ENCODE results near the gene PTRHD1. TPM values are rescaled to one million over a fixed set of nuclear protein-coding genes. Genes with fewer than 3 reads are reported as not detected.

Gene PTRHD1
- total RNA-seq, 1 donor from 2014 or later: 31.1 TPM

GRCh38 chr2:24840164-24840869 lies 47.1 kb upstream of the PTRHD1 start:
- no peaks in the 10 kb centered on the region for H3K27me3 Mint-ChIP-seq (ENCODE audit: unreplicated experiment)
- H3K36me3 Mint-ChIP-seq (ENCODE audit: unreplicated experiment): peaks cover 29% of the 10 kb centered on the region
- peaks cover 7% of the 10 kb centered on the region for H3K4me1 Mint-ChIP-seq (ENCODE audit: unreplicated experiment)
- H3K27ac Mint-ChIP-seq (ENCODE audit: unreplicated experiment): no peak overlapping the region
- no peak for TF ChIP-seq CTCF (IDR thresholded peaks at IDR 0.05)
- DNase-seq (ENCODE audit: extremely low spot score, unreplicated experiment): no peak
- no peak overlapping the region for H3K4me3 Mint-ChIP-seq (ENCODE audit: unreplicated experiment)
- H3K9me3 Mint-ChIP-seq (ENCODE audit: unreplicated experiment): no peaks in the 10 kb centered on the region

- no peak for TF ChIP-seq CTCF (IDR thresholded peaks at IDR 0.05)
- H3K36me3 Mint-ChIP-seq (ENCODE audit: unreplicated experiment): peaks cover 33% of the 10 kb centered on the region
- peaks cover 10% of the 10 kb centered on the region for H3K4me1 Mint-ChIP-seq (ENCODE audit: unreplicated experiment)
- no peaks in the 10 kb centered on the region for H3K27me3 Mint-ChIP-seq (ENCODE audit: unreplicated experiment)
- H3K27ac Mint-ChIP-seq (ENCODE audit: unreplicated experiment): no peak overlapping the region
- H3K4me3 Mint-ChIP-seq (ENCODE audit: unreplicated experiment): no peak overlapping the region
- H3K9me3 Mint-ChIP-seq (ENCODE audit: unreplicated experiment): no peaks in the 10 kb centered on the region
- DNase-seq (ENCODE audit: extremely low spot score, unreplicated experiment): no peak
Measured at GRCh38 chr2:24839729-24840128, 46.5 kb upstream of the PTRHD1 start.

- H3K4me1 Mint-ChIP-seq (ENCODE audit: unreplicated experiment): peaks cover 14% of the 10 kb centered on the region
- peaks cover 36% of the 10 kb centered on the region for H3K36me3 Mint-ChIP-seq (ENCODE audit: unreplicated experiment)
- TF ChIP-seq CTCF (IDR thresholded peaks at IDR 0.05): no peak
Measured at GRCh38 chr2:24838541-24838940, 45.4 kb upstream of the PTRHD1 start.

GRCh38 chr2:24837996-24838513 lies 44.9 kb upstream of the PTRHD1 start:
- peaks cover 36% of the 10 kb centered on the region for H3K36me3 Mint-ChIP-seq (ENCODE audit: unreplicated experiment)
- H3K9me3 Mint-ChIP-seq (ENCODE audit: unreplicated experiment): no peaks in the 10 kb centered on the region
- H3K27ac Mint-ChIP-seq (ENCODE audit: unreplicated experiment): no peak overlapping the region
- TF ChIP-seq CTCF (IDR thresholded peaks at IDR 0.05): no peak
- no peaks in the 10 kb centered on the region for H3K27me3 Mint-ChIP-seq (ENCODE audit: unreplicated experiment)
- peaks cover 14% of the 10 kb centered on the region for H3K4me1 Mint-ChIP-seq (ENCODE audit: unreplicated experiment)
- no peak overlapping the region for H3K4me3 Mint-ChIP-seq (ENCODE audit: unreplicated experiment)
- no peak for DNase-seq (ENCODE audit: extremely low spot score, unreplicated experiment)

More at GRCh38 chr2:24838541-24838940, 45.4 kb upstream of the PTRHD1 start:
- no peak overlapping the region for H3K4me3 Mint-ChIP-seq (ENCODE audit: unreplicated experiment)
- H3K9me3 Mint-ChIP-seq (ENCODE audit: unreplicated experiment): no peaks in the 10 kb centered on the region
- no peaks in the 10 kb centered on the region for H3K27me3 Mint-ChIP-seq (ENCODE audit: unreplicated experiment)
- DNase-seq (ENCODE audit: extremely low spot score, unreplicated experiment): no peak
- no peak overlapping the region for H3K27ac Mint-ChIP-seq (ENCODE audit: unreplicated experiment)

- Mint-ChIP-seq H3K4me3 (ENCODE audit: unreplicated experiment) (no peak overlapping the region), H3K27me3 (ENCODE audit: unreplicated experiment) (no peaks in the 10 kb centered on the region), H3K9me3 (ENCODE audit: unreplicated experiment) (no peaks in the 10 kb centered on the region), H3K36me3 (ENCODE audit: unreplicated experiment) (peaks cover 34% of the 10 kb centered on the region), H3K4me1 (ENCODE audit: unreplicated experiment) (peaks cover 24% of the 10 kb centered on the region), H3K27ac (ENCODE audit: unreplicated experiment) (no peak overlapping the region)
- no peak for DNase-seq (ENCODE audit: extremely low spot score, unreplicated experiment)
- no peak for TF ChIP-seq CTCF (IDR thresholded peaks at IDR 0.05)
Measured at GRCh38 chr2:24836706-24837105, 43.5 kb upstream of the PTRHD1 start.
